H9 (cell line): ENCODE results near the gene HHIP. TPM values are rescaled to one million over a fixed set of nuclear protein-coding genes. Genes with fewer than 3 reads are reported as not detected.

ENCODE experiments used
- DNase-seq: peaks from one replicate; pipeline ENCODE4 v3.0.0-alpha.2; 2017
- H2AFZ ChIP-seq: one replicate; pipeline ENCODE4 v1.6.1; 2013; ENCODE audit warnings: mild to moderate bottlenecking, low read length, control low read depth, moderate library complexity
- H2AK5ac ChIP-seq: 2 replicates; pipeline ENCODE4 v1.6.1; 2013; ENCODE audit warnings: low read length, control low read depth, mixed read lengths; ENCODE audit not compliant: insufficient read length
- H2BK120ac ChIP-seq: one replicate; pipeline ENCODE4 v1.6.1; 2013; ENCODE audit warnings: low read depth, mild to moderate bottlenecking, low read length, control low read depth, inconsistent platforms; ENCODE audit not compliant: poor library complexity, severe bottlenecking
- H2BK12ac ChIP-seq: 2 replicates; pipeline ENCODE4 v1.6.1; 2013; ENCODE audit warnings: low read length, control low read depth, mixed read lengths, low read depth; ENCODE audit not compliant: insufficient read length
- H2BK15ac ChIP-seq: 2 replicates; pipeline ENCODE4 v1.6.1; 2013; ENCODE audit warnings: low read depth, low read length, control low read depth
- H2BK20ac ChIP-seq: one replicate; pipeline ENCODE4 v1.6.1; 2013; ENCODE audit warnings: low read depth, mild to moderate bottlenecking, low read length, control low read depth, inconsistent platforms; ENCODE audit not compliant: poor library complexity, severe bottlenecking
- H2BK5ac ChIP-seq: 2 replicates; pipeline ENCODE4 v1.6.1; 2013; ENCODE audit warnings: low read length, control low read depth, mixed read lengths; ENCODE audit not compliant: insufficient read length
- H3K14ac ChIP-seq: 2 replicates; pipeline ENCODE4 v1.6.1; 2013; ENCODE audit warnings: low read length, control low read depth; ENCODE audit not compliant: insufficient read depth
- H3K18ac ChIP-seq: 2 replicates; pipeline ENCODE4 v1.6.1; 2013; ENCODE audit warnings: low read depth, mild to moderate bottlenecking, mixed read lengths, low read length, control low read depth; ENCODE audit not compliant: insufficient read length
- H3K23ac ChIP-seq: 2 replicates; pipeline ENCODE4 v1.6.1; 2013; ENCODE audit warnings: low read length, control low read depth, mixed read lengths, low read depth; ENCODE audit not compliant: insufficient read length
- H3K23me2 ChIP-seq: 2 replicates; pipeline ENCODE4 v1.6.1; 2013; ENCODE audit warnings: low read depth, mild to moderate bottlenecking, mixed read lengths, low read length, control low read depth; ENCODE audit not compliant: insufficient read length, poor library complexity, severe bottlenecking
- H3K27ac ChIP-seq: 2 replicates; pipeline ENCODE4 v1.5.1; 2013; ENCODE audit warnings: low read length, control low read depth, mixed read lengths, low read depth; ENCODE audit not compliant: insufficient read length
- H3K27me3 ChIP-seq: 2 replicates; pipeline ENCODE4 v1.6.1; 2013; ENCODE audit warnings: low read length, control low read depth, inconsistent platforms; ENCODE audit not compliant: insufficient read depth
- H3K4ac ChIP-seq: 2 replicates; pipeline ENCODE4 v1.6.1; 2013; ENCODE audit warnings: low read depth, mild to moderate bottlenecking, control low read depth, inconsistent platforms, low read length, moderate library complexity
- H3K4me1 ChIP-seq: 2 replicates; pipeline ENCODE4 v1.6.1; 2013; ENCODE audit warnings: low read length, control low read depth, inconsistent platforms; ENCODE audit not compliant: insufficient read depth
- H3K4me2 ChIP-seq: 2 replicates; pipeline ENCODE4 v1.6.1; 2013; ENCODE audit warnings: low read length, control low read depth, mixed read lengths; ENCODE audit not compliant: insufficient read length, insufficient read depth
- H3K56ac ChIP-seq: 2 replicates; pipeline ENCODE4 v1.6.1; 2013; ENCODE audit warnings: low read depth, mild to moderate bottlenecking, mixed read lengths, low read length, control low read depth; ENCODE audit not compliant: insufficient read length
- H3K79me1 ChIP-seq: 2 replicates; pipeline ENCODE4 v1.6.1; 2013; ENCODE audit warnings: low read depth, mild to moderate bottlenecking, moderate library complexity, low read length, control low read depth, inconsistent platforms; ENCODE audit not compliant: insufficient read depth, poor library complexity, severe bottlenecking
- H3K79me2 ChIP-seq: 2 replicates; pipeline ENCODE4 v1.6.1; 2013; ENCODE audit warnings: low read length, control low read depth, inconsistent platforms; ENCODE audit not compliant: insufficient read depth
- H3K9ac ChIP-seq: 2 replicates; pipeline ENCODE4 v1.6.1; 2013; ENCODE audit warnings: low read length, control low read depth, mixed read lengths; ENCODE audit not compliant: insufficient read length; ENCODE audit errors: extremely low read depth
- H3K9me3 ChIP-seq: one replicate; pipeline ENCODE4 v1.6.1; 2013; ENCODE audit warnings: low read depth, low read length, inconsistent platforms; ENCODE audit not compliant: control insufficient read depth
- H3T11ph ChIP-seq: one replicate; pipeline ENCODE4 v1.6.1; 2013; ENCODE audit warnings: mild to moderate bottlenecking, low read length, control low read depth, inconsistent platforms
- H4K20me1 ChIP-seq: one replicate; pipeline ENCODE4 v1.6.1; 2013; ENCODE audit not compliant: control insufficient read depth, insufficient read length, insufficient read depth
- H4K5ac ChIP-seq: 2 replicates; pipeline ENCODE4 v1.6.1; 2013; ENCODE audit warnings: low read depth, mild to moderate bottlenecking, mixed read lengths, low read length, control low read depth; ENCODE audit not compliant: insufficient read length
- H4K8ac ChIP-seq: replicated peaks from 2 replicates; pipeline ENCODE4 v1.6.1; 2013; ENCODE audit warnings: low read length, control low read depth, mixed read lengths, low read depth; ENCODE audit not compliant: insufficient read length
- H4K91ac ChIP-seq: 2 replicates; pipeline ENCODE4 v1.6.1; 2013; ENCODE audit warnings: low read depth, mild to moderate bottlenecking, moderate library complexity, mixed read lengths, low read length, control low read depth; ENCODE audit not compliant: insufficient read length
- H3K27ac Mint-ChIP-seq, 3 experiments: 2 replicates in 2 of 3; 3 replicates in 1 of 3; pipeline ENCODE4 v1.8.0; 2020 to 2021; ENCODE audit warnings: mixed read lengths in 3 of 3, mild to moderate bottlenecking in 1 of 3, moderate library complexity in 1 of 3
- H3K27me3 Mint-ChIP-seq: 2 replicates; pipeline ENCODE4 v1.8.0; 2021; ENCODE audit warnings: low read depth, mild to moderate bottlenecking, moderate library complexity, mixed read lengths
- H3K36me3 Mint-ChIP-seq, 3 experiments: 2 replicates in 2 of 3; 3 replicates in 1 of 3; pipeline ENCODE4 v1.8.0; 2020 to 2021; ENCODE audit warnings: low read depth in 3 of 3, mixed read lengths in 3 of 3; ENCODE audit not compliant: insufficient read depth in 1 of 3
- H3K4me1 Mint-ChIP-seq, 2 experiments: 2 replicates each; pipeline ENCODE4 v1.8.0; 2020; ENCODE audit warnings: mixed read lengths in 2 of 2
- H3K4me3 Mint-ChIP-seq, 2 experiments: 2 replicates in 1 of 2; 3 replicates in 1 of 2; pipeline ENCODE4 v1.8.0; 2020 to 2021; ENCODE audit warnings: mild to moderate bottlenecking in 2 of 2, mixed read lengths in 2 of 2, moderate library complexity in 1 of 2
- H3K9me3 Mint-ChIP-seq, 2 experiments: 2 replicates in 1 of 2; 3 replicates in 1 of 2; pipeline ENCODE4 v1.8.0; 2020; ENCODE audit warnings: mild to moderate bottlenecking in 2 of 2, mixed read lengths in 2 of 2, moderate library complexity in 1 of 2
- WGBS: extraction: QIAGEN DNeasy Blood & Tissue Kit; methylation state at CpG from one replicate; pipeline ENCODE4 v1.1.7; 2013; ENCODE audit warnings: missing lambda C conversion rate, low lambda C conversion rate, mixed read lengths; ENCODE audit not compliant: insufficient read length; ENCODE audit errors: extremely low coverage; 5-methylcytosine and 5-hydroxymethylcytosine counted together
- total RNA-seq: library from RNA; stranded (reverse); gene quantifications from 2 replicates; pipeline ENCODE4 v1.2.1, GENCODE V29; 2021
- TF ChIP-seq, protein P1 (sequence below): fragments of 200-600 bp; sonication (generic); conservative IDR thresholded peaks from 3 replicates; pipeline ENCODE4 v1.8.0; 2021; ENCODE audit warnings: antibody characterized with exemption, mild to moderate bottlenecking

The HHIP gene
- total RNA-seq, 1 experiment from 2014 or later = 3.8 TPM

DNA sequence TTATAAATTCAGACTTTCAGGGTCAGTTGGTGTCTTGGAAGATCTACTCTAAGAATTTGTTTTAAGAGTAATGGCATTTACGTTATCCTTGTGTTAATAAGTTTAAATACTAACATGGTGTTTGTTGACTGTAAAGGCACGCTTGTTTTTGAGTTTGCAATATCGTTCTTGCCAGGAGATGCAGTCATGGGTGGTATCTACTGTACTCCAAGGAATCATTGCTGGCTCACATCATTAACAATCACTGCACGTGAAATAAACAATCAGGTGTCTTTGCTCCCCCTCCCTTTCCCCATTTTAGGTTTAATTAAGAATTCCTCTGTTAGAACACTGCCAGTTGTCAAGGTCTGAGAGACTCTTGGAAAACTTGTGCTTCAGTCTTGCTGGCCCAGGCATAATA is 1.6 kb downstream of the HHIP start:
- no peak overlapping the region for H2AFZ ChIP-seq
- peaks cover 0 to 3% of the 10 kb centered on the region in 2 experiments; a peak in 1 of 5 replicates for H3K9me3 Mint-ChIP-seq
- H3K27ac Mint-ChIP-seq = peak overlapping the region in 1 of 3 experiments; percentile 83; a peak in 1 of 7 replicates
- H2BK12ac ChIP-seq = no peak overlapping the region
- peaks cover 76% of the 10 kb centered on the region for H3K27me3 Mint-ChIP-seq
- H4K5ac ChIP-seq = no peak overlapping the region
- H4K91ac ChIP-seq = no peak overlapping the region
- H3K27me3 ChIP-seq = peaks cover 42% of the 10 kb centered on the region; the same call in 1 of the 2 replicates
- H3K79me2 ChIP-seq = no peaks in the 10 kb centered on the region
- peaks cover 47% of the 10 kb centered on the region in 2 experiments for H3K4me1 Mint-ChIP-seq
- no peak overlapping the region for H3K23ac ChIP-seq
- H3K79me1 ChIP-seq = no peaks in the 10 kb centered on the region
- H3K36me3 Mint-ChIP-seq = no peaks in the 10 kb centered on the region; a peak in 1 of 7 replicates
- H3K4me3 Mint-ChIP-seq = peak overlapping the region; percentile 69 to 88
- no peak overlapping the region for H2BK15ac ChIP-seq
- H2AK5ac ChIP-seq = no peak overlapping the region
- no peaks in the 10 kb centered on the region for H4K20me1 ChIP-seq
- peaks cover 12% of the 10 kb centered on the region for H3K23me2 ChIP-seq
- no peak overlapping the region for H3K4ac ChIP-seq
- no peak overlapping the region for H2BK120ac ChIP-seq
- no peak overlapping the region for H3K9ac ChIP-seq
- no CpG with 5 or more reads among the region's 4 CpGs for WGBS
- no peaks in the 10 kb centered on the region for H3K9me3 ChIP-seq
- H3K4me1 ChIP-seq = no peaks in the 10 kb centered on the region
- no peak overlapping the region for H2BK20ac ChIP-seq
- H3K56ac ChIP-seq = no peak overlapping the region
- no peak overlapping the region for H4K8ac ChIP-seq
- TF ChIP-seq, protein P1, sequence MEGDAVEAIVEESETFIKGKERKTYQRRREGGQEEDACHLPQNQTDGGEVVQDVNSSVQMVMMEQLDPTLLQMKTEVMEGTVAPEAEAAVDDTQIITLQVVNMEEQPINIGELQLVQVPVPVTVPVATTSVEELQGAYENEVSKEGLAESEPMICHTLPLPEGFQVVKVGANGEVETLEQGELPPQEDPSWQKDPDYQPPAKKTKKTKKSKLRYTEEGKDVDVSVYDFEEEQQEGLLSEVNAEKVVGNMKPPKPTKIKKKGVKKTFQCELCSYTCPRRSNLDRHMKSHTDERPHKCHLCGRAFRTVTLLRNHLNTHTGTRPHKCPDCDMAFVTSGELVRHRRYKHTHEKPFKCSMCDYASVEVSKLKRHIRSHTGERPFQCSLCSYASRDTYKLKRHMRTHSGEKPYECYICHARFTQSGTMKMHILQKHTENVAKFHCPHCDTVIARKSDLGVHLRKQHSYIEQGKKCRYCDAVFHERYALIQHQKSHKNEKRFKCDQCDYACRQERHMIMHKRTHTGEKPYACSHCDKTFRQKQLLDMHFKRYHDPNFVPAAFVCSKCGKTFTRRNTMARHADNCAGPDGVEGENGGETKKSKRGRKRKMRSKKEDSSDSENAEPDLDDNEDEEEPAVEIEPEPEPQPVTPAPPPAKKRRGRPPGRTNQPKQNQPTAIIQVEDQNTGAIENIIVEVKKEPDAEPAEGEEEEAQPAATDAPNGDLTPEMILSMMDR = no peak
- DNase-seq = no peak
- no peak overlapping the region for H3K18ac ChIP-seq
- H3T11ph ChIP-seq = no peak overlapping the region
- H2BK5ac ChIP-seq = no peak overlapping the region
- no peak overlapping the region for H3K27ac ChIP-seq
- H3K4me2 ChIP-seq = peak overlapping the region; percentile 85
- no peak overlapping the region for H3K14ac ChIP-seq
